Measurements from ENCODE around the gene OR1F1. TPM values are rescaled to one million over a fixed set of nuclear protein-coding genes. Genes with fewer than 3 reads are reported as not detected.

Gene OR1F1
- total and polyA plus RNA-seq, 9 of the 15 experiments (the other 6 are each of a cell fraction or from before 2014, with no cell fraction given): 0.15 to 0.61 (median 0.35) TPM; not detected in 3

DNA sequence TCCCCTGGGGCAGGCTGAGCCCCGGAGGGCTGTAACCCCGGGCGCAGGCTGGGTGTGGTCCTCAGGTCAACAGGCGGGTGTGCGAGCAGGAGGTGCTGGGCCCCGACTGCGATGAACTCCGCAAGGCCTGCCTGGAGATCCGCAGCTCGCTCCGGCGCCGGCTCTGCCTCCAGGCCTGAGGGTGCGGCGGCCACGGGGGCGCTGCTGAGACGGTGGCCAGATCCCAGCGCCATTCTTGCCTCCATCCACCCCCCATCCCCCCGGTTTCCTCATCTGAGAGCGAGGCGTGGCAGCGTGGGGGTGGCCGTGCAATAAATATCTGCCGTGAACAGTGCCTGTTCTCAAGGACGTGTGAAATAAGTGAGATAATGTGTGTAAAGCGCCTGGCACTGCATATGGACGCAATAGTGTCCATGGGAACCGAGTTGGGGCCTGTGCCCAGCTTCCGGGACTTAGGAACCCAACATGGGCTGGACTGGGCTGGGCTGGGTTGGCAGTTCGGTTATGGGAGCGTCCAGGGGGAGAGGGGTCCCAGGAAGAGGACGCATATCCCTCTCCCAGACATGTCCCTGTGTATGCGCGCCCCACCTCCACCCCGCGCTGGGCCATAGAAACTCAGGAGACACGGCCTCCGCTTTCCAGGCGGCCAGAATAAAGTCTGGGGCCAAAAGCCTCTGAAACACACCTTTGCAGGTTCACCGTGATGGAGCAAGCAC, 38.2 kb upstream of the OR1F1 start (continued):
- peak; percentile 23; the same call in 1 of the 2 replicates for TF ChIP-seq REST (IDR thresholded peaks at IDR 0.05; ENCODE audit: borderline replicate concordance)
- TF ChIP-seq REST (CRISPR knock-in tag; IDR thresholded peaks at IDR 0.05; ENCODE audit: low read depth): no peak
- no peak for TF ChIP-seq SREBF1 (IDR thresholded peaks at IDR 0.05; ENCODE audit: borderline replicate concordance, low read depth, low read length)
- TF ChIP-seq KAT8 (IDR thresholded peaks at IDR 0.05; ENCODE audit: low read depth): no peak
- TF ChIP-seq NEUROD1 (IDR thresholded peaks at IDR 0.05; ENCODE audit: borderline replicate concordance, low read depth, low read length, partially characterized antibody): no peak
- peak; percentile 41 for TF ChIP-seq ATF7 (IDR thresholded peaks at IDR 0.05)
- peak; percentile 37 to 88 (median 82) for TF ChIP-seq YY1 (IDR thresholded peaks at IDR 0.05; ENCODE audit: borderline replicate concordance in 1 of 3, control insufficient read depth in 1 of 3, extremely low read depth in 1 of 3, insufficient read depth in 3 of 3, insufficient read length in 1 of 3, insufficient replicate concordance in 2 of 3, low read depth in 1 of 3, low read length in 2 of 3)
- TF ChIP-seq RBBP5 (IDR thresholded peaks at IDR 0.05; ENCODE audit: borderline replicate concordance, insufficient read depth, low read length, poor library complexity, severe bottlenecking): peak; percentile 9
- TF ChIP-seq ZNF282 (CRISPR knock-in tag; IDR thresholded peaks at IDR 0.05): no peak
- peak; percentile 14; the same call in 1 of the 2 replicates for TF ChIP-seq JUND (IDR thresholded peaks at IDR 0.05; ENCODE audit: borderline replicate concordance, low read depth, low read length)
- no peak; the same call in 2 of the 3 replicates for TF ChIP-seq JUND (tag; IDR thresholded peaks at IDR 0.05; ENCODE audit: borderline replicate concordance, low read depth, low read length)
- peak in 1 of 2 experiments; percentile 56; a peak in 2 of 4 replicates for TF ChIP-seq HDAC1 (IDR thresholded peaks at IDR 0.05)
- peak; percentile 66; the same call in 1 of the 2 replicates for TF ChIP-seq CTBP1 (IDR thresholded peaks at IDR 0.05; ENCODE audit: borderline replicate concordance)
- no peak for TF ChIP-seq ZNF124 (CRISPR knock-in tag; IDR thresholded peaks at IDR 0.05)
- peak; percentile 55 for TF ChIP-seq KDM5B (IDR thresholded peaks at IDR 0.05; ENCODE audit: insufficient replicate concordance, low read depth, low read length)
- peak; percentile 50; the same call in 1 of the 2 replicates for TF ChIP-seq RB1 (IDR thresholded peaks at IDR 0.05; ENCODE audit: low read depth)
- no peak for TF ChIP-seq CEBPG (CRISPR knock-in tag; IDR thresholded peaks at IDR 0.05)
- 0 out of 4 replicates have a peak, but pooled peaks of 1 of the 2 experiments have one; percentile 30 for TF ChIP-seq CEBPG (tag; conservative IDR thresholded peaks at IDR 0.05 in 1 of 2, IDR thresholded peaks at IDR 0.05 in 1 of 2)
- TF ChIP-seq NR2C2 (CRISPR knock-in tag; IDR thresholded peaks at IDR 0.05): no peak
- peak; percentile 35 for TF ChIP-seq NR2C2 (tag; IDR thresholded peaks at IDR 0.05)
